ENCODE data around the gene CACNB2. TPM values are rescaled to one million over a fixed set of nuclear protein-coding genes. Genes with fewer than 3 reads are reported as not detected.

Gene CACNB2
- total RNA-seq, 1 experiment from 2014 or later: not detected

DNA sequence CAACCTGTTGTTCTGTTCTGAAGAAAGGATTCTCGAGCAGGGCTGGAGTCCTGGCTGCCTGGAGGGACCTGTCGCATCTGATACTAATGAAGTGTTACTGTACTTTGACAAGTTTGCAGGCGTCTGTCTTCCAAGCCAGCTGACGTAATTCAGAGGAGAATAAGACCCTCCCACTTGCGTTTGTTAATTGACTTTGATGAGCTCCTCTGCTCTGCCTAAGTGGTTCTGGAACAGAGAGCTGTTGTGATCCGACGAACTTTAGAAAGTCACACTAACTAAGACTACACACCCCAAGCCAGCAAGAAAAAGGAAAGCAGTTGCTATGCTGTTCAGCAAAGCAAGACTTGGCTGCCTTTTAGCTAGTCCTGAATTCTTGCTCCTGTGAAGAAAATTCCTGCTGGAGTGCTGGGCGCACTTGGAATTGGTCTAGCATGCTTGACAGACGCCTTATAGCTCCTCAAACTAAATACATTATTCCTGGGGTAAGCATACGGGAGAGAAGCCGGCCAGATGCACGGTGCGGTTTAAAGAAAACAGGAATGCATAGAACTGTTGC lies 200.3 kb downstream of the CACNB2 start:
- intact Hi-C loops (cut with micrococcal nuclease; ENCODE audit: unreplicated experiment): loop anchor here (5.0 kb wide), 1 partner anchor 48 kb away; no protein-coding TSS in a partner anchor
- no peak overlapping the region for H3K4me3 Mint-ChIP-seq (ENCODE audit: low read depth, unreplicated experiment)
- TF ChIP-seq, protein P1, sequence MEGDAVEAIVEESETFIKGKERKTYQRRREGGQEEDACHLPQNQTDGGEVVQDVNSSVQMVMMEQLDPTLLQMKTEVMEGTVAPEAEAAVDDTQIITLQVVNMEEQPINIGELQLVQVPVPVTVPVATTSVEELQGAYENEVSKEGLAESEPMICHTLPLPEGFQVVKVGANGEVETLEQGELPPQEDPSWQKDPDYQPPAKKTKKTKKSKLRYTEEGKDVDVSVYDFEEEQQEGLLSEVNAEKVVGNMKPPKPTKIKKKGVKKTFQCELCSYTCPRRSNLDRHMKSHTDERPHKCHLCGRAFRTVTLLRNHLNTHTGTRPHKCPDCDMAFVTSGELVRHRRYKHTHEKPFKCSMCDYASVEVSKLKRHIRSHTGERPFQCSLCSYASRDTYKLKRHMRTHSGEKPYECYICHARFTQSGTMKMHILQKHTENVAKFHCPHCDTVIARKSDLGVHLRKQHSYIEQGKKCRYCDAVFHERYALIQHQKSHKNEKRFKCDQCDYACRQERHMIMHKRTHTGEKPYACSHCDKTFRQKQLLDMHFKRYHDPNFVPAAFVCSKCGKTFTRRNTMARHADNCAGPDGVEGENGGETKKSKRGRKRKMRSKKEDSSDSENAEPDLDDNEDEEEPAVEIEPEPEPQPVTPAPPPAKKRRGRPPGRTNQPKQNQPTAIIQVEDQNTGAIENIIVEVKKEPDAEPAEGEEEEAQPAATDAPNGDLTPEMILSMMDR (IDR thresholded peaks at IDR 0.05; ENCODE audit: unreplicated experiment): no peak
- H3K36me3 Mint-ChIP-seq (ENCODE audit: insufficient read depth, unreplicated experiment): no peaks in the 10 kb centered on the region
- CTCF ChIA-PET: interaction anchor here (0.6 kb wide), 1 partner anchor 608 kb away, joined by 3 read pairs; no protein-coding TSS in a partner anchor
- no peaks in the 10 kb centered on the region for H3K9me3 Mint-ChIP-seq (ENCODE audit: low read depth, unreplicated experiment)
- no peaks in the 10 kb centered on the region for H3K27me3 Mint-ChIP-seq (ENCODE audit: unreplicated experiment)
- H3K4me1 Mint-ChIP-seq (ENCODE audit: low read depth, unreplicated experiment): no peaks in the 10 kb centered on the region
- DNase-seq: no peak
- H3K27ac Mint-ChIP-seq (ENCODE audit: unreplicated experiment): no peak overlapping the region
- BruUV-seq (replicated peaks): no TSS peak

DNA sequence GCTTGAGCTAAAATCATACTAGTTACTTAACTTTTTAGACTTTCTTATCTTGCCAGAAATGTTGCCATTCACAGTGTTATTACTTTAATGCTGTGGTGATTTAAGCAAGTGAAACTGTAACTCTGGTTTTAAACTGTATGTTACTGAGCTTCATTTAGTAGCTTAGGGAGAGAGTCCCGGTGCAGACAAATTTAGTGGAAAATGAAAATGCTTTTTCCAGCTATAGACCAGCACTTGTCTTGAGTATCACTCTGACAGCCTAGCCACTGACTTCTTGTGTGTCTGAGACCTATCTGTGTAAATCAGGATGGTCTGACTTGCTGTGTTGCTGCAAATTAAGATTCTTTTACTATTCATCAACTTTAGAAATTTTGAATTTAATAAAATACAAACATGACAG lies 200.8 kb downstream of the CACNB2 start:
- Mint-ChIP-seq H3K4me1 (ENCODE audit: low read depth, unreplicated experiment) (no peaks in the 10 kb centered on the region), H3K4me3 (ENCODE audit: low read depth, unreplicated experiment) (no peak overlapping the region), H3K9me3 (ENCODE audit: low read depth, unreplicated experiment) (no peaks in the 10 kb centered on the region), H3K27ac (ENCODE audit: unreplicated experiment) (no peak overlapping the region), H3K36me3 (ENCODE audit: insufficient read depth, unreplicated experiment) (no peaks in the 10 kb centered on the region), H3K27me3 (ENCODE audit: unreplicated experiment) (no peaks in the 10 kb centered on the region)
- intact Hi-C loops (cut with micrococcal nuclease; ENCODE audit: unreplicated experiment): loop anchor here (5.0 kb wide), 1 partner anchor 49 kb away; no protein-coding TSS in a partner anchor
- no peak for DNase-seq
- TF ChIP-seq, protein P1 (IDR thresholded peaks at IDR 0.05; ENCODE audit: unreplicated experiment): no peak
- CTCF ChIA-PET: no interaction called here
- no TSS peak for BruUV-seq (replicated peaks)

DNA sequence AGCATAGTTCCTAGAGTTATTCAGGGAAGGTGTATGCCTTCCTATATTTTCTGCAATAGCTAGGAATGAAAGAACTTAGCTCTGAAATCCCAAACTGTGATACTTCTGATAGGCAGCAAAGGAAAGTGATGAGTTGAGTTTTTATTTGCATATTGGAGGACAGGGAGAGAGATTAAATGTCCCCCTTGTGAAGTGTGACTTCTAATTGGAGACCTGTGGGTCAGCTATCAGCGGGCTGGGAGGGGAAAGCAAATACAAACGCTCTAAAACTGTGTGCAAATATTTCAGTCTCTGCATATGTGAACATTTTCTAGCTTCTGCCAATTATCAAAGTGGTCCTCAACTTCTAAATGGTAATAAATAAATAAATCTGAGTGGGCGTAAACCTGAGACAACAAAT lies 203.3 kb downstream of the CACNB2 start:
- intact Hi-C loops (cut with micrococcal nuclease; ENCODE audit: unreplicated experiment): loop anchor here (5.0 kb wide), 1 partner anchor 51 kb away; no protein-coding TSS in a partner anchor
- TF ChIP-seq, protein P1 (IDR thresholded peaks at IDR 0.05; ENCODE audit: unreplicated experiment): no peak
- H3K4me3 Mint-ChIP-seq (ENCODE audit: low read depth, unreplicated experiment): no peak overlapping the region

DNA sequence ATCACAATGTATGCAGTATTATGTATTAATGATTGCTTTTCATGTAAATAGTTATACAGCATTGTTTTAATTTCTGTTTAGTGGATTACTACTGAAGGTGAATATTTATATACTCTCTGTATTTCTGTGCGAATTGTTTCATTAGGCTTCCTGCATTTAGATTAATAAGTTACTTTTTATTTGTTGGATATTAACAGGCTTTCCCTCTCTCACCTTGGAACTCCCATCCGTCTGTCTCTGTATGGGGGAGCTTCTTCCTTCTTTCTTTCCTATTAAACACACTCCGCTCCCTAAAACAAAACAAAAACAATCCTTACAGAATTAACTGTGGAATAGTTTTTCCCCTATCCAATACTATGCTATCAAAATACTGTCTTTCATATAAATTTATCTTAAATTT lies 205.1 kb downstream of the CACNB2 start:
- no peak for DNase-seq
- CTCF ChIA-PET: no interaction called here
- Mint-ChIP-seq H3K27ac (ENCODE audit: unreplicated experiment) (no peak overlapping the region), H3K36me3 (ENCODE audit: insufficient read depth, unreplicated experiment) (no peaks in the 10 kb centered on the region), H3K27me3 (ENCODE audit: unreplicated experiment) (no peaks in the 10 kb centered on the region), H3K4me1 (ENCODE audit: low read depth, unreplicated experiment) (no peaks in the 10 kb centered on the region), H3K4me3 (ENCODE audit: low read depth, unreplicated experiment) (no peak overlapping the region), H3K9me3 (ENCODE audit: low read depth, unreplicated experiment) (peaks cover 4% of the 10 kb centered on the region)
- no TSS peak for BruUV-seq (replicated peaks)
- TF ChIP-seq, protein P1 (IDR thresholded peaks at IDR 0.05; ENCODE audit: unreplicated experiment): no peak
- intact Hi-C loops (cut with micrococcal nuclease; ENCODE audit: unreplicated experiment): no loop called here

More for the DNA sequence above, 203.3 kb downstream of the CACNB2 start:
- no TSS peak for BruUV-seq (replicated peaks)
- Mint-ChIP-seq H3K27me3 (ENCODE audit: unreplicated experiment) (no peaks in the 10 kb centered on the region), H3K36me3 (ENCODE audit: insufficient read depth, unreplicated experiment) (no peaks in the 10 kb centered on the region), H3K27ac (ENCODE audit: unreplicated experiment) (no peak overlapping the region), H3K4me1 (ENCODE audit: low read depth, unreplicated experiment) (no peaks in the 10 kb centered on the region), H3K9me3 (ENCODE audit: low read depth, unreplicated experiment) (peaks cover 4% of the 10 kb centered on the region)
- CTCF ChIA-PET: no interaction called here
- DNase-seq: no peak

Measured in Calu3 (cell line).